Keratinocyte (primary cell): ENCODE data around the gene WDR91.

Source experiments
- EZH2 ChIP-seq: IDR thresholded peaks from one replicate; pipeline ENCODE4 v1.6.1; 2012; ENCODE audit warnings: inconsistent platforms, mild to moderate bottlenecking, low read length, moderate library complexity
- TF ChIP-seq, protein P1 (sequence below), 3 experiments: IDR thresholded peaks in 1 of 3; conservative IDR thresholded peaks in 1 of 3; optimal IDR thresholded peaks in 1 of 3; 2 replicates in 2 of 3; 3 replicates in 1 of 3; pipeline versions ENCODE3 to v1.5.1; 2011; ENCODE audit warnings: low read length in 3 of 3, mild to moderate bottlenecking in 3 of 3, moderate library complexity in 2 of 3, control low read depth in 1 of 3, inconsistent platforms in 1 of 3; ENCODE audit not compliant: insufficient read depth in 2 of 3; ENCODE audit errors: extremely low read depth in 1 of 3

DNA sequence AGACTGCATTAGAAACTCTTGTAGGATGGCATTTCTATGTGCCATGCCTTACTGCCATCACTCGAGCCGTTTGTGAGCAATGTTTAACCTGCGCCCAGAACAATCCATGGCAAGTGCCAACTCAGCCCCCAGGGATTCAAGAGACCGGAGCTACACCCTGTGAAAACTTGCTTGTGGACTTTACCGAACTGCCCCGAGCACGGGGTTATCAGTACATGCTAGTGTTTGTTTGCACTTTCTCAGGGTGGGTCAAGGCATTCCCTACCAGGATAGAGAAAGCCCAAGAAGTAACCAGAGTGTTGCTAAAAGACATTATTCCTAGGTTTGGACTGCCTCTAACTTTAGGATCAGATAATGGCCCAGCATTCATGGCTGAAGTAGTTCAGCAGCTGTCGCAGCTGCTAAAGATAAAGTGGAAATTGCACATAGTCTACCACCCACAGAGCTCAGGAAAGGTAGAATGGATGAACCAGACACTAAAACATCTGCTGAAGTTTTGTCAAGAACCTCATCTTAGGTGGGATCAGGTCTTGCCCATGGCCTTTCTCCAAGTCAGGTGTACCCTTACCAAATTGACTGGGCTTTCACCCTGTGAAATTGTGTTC lies 31.9 kb downstream of the WDR91 start:
- TF ChIP-seq, protein P1, sequence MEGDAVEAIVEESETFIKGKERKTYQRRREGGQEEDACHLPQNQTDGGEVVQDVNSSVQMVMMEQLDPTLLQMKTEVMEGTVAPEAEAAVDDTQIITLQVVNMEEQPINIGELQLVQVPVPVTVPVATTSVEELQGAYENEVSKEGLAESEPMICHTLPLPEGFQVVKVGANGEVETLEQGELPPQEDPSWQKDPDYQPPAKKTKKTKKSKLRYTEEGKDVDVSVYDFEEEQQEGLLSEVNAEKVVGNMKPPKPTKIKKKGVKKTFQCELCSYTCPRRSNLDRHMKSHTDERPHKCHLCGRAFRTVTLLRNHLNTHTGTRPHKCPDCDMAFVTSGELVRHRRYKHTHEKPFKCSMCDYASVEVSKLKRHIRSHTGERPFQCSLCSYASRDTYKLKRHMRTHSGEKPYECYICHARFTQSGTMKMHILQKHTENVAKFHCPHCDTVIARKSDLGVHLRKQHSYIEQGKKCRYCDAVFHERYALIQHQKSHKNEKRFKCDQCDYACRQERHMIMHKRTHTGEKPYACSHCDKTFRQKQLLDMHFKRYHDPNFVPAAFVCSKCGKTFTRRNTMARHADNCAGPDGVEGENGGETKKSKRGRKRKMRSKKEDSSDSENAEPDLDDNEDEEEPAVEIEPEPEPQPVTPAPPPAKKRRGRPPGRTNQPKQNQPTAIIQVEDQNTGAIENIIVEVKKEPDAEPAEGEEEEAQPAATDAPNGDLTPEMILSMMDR (optimal IDR thresholded peaks at IDR 0.05 in 1 of 3, IDR thresholded peaks at IDR 0.05 in 1 of 3, conservative IDR thresholded peaks at IDR 0.05 in 1 of 3; ENCODE audit: extremely low read depth in 1 of 3, insufficient read depth in 2 of 3, low read length in 3 of 3): no peak
- no peak for TF ChIP-seq EZH2
